HG02938 (cell line): ENCODE results near the gene ABHD17A.
"Not testable (repeated sequence)": the region's sequence is repeated elsewhere in the genome, so short reads cannot be mapped to it uniquely, and the experiment has no call there.

Experiments
- ATAC-seq: cut with Tn5 transposase; IDR thresholded peaks from one replicate; pipeline ENCODE4 v1.9.1; 2021; ENCODE audit warnings: mild to moderate bottlenecking, moderate library complexity; ENCODE audit not compliant: unreplicated experiment

The ABHD17A gene

DNA sequence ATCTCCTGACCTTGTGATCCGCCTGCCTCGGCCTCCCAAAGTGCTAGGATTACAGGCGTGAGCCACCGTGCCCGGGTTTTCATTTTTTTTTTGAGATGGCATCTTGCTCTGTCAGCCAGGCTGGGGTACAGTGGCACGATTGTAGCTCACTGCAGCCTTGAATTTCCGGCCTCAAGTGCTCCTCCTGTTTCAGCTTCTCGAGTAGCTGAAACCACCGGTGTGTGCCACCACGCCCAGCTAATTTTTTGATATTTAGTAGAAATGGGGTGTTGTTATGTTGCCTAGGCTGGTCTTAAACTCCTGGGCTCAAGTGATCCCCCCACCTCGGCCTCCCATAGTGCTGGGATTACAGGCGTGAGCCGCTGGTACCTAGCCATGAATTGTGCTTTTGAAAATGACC is 25.8 kb upstream of the ABHD17A start:
- ATAC-seq: no peak

- no peak for ATAC-seq
Measured at GRCh38 chr19:1910177-1910576, 24.9 kb upstream of the ABHD17A start.

GRCh38 chr19:1909761-1910080 is 24.4 kb upstream of the ABHD17A start:
- ATAC-seq: no peak

DNA sequence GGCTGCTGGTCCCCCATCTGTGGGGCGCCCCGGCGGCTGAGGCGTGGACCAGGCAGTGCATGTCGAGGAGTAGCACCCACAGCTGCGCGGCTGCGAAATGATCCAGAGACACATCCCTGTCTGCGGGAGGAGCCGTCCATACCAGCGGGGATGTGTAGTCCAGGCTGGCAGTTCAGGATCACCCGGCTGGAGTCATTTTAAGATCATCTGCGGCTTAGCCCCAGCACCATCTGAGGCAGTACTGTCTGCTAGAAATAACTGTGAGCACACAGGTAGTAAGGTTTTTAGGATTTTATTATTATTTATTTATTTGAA is 23.0 kb upstream of the ABHD17A start:
- no peak for ATAC-seq

DNA sequence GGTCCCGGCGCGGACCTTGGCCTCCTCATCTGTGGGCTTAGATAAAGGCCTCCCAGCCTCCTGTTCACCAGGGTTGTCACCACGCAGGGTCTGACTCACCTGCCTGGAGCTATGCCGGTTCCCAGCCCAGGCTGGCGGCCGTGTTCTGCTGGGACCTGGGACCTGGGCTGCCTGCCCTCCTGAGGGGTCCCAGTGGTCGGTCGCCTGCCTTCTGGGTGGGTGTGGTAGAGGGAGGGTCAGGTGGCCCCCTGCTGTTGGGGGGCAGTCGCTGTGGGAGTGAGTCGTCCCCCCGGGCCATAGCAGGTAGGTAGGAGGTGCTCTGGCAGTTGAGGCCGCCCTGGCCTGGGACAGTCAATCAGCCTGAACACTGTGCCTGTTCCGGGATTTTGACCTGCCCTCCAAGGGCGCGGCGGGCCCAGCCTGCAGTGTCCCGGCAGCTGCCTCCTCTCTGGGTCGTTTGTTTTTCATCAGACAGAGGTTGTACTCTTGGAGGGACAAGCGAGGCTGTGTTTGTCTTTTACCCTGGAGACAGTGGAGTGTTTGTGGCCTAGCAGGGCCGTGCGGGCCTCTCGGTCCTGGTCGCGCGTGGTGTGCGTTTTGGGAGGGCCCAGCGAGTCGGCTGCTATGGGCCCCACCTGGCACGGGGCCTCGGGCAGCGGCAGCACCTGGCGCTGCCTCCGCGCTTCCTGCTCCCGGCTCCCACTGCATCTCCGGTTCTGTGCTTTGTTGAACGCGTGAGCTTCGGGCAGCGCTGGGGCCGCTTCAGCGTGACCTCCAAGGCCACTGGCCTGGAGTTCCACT is 22.5 kb upstream of the ABHD17A start:
- ATAC-seq: no peak

DNA sequence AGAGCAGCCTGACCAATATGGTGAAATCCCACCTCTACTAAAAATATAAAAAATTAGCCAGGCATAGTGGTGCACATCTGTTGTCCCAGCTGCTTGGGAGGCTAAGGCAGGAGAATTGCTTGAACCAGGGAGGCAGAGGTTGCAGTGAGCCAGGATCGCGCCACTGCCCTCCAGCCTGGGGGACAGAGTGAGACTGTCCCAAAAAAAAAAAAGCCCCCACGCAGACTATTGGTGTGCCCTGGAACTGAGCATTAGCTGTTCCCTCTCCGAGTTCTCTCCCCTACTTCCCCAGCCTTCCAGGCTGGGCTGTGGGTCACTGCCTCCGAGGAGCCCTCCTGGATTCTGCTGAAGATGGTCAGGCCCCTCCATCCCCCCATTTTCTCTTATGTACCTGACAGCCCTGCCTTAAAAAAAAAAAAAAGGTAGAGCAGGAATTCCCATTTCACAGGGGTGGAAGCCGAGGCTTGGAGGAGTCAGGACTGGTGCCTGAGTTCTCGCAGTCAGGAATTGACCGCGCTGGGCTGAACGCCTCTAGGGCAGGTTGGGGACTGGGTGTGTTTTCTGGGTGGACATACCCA is 21.8 kb upstream of the ABHD17A start:
- no peak for ATAC-seq

- no peak for ATAC-seq
Measured at GRCh38 chr19:1905863-1906375, 20.6 kb upstream of the ABHD17A start.

- ATAC-seq: peak; percentile 75
Measured at GRCh38 chr19:1905110-1905862, 20.0 kb upstream of the ABHD17A start, which contains the start of the genes ADAT3 and SCAMP4. ADAT3 (plus strand) TSS chr19:1905399; CDS start chr19:1912048, 6,649 bp downstream. SCAMP4 (plus strand) TSS chr19:1905399; CDS start chr19:1915020, 9,621 bp downstream.

DNA sequence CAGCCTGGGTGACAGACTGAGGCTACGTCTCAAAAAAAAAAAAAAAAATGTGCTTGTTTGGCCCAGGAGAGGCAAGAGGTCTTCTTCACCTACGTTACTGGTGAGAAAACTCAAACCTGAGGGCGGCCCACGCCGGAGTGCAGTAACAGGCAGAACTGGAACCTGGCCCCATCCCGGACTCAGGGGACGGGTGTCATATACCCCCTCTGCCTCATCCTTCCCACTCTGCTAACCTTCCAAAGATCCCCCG is 19.5 kb upstream of the ABHD17A start:
- peak; percentile 12 for ATAC-seq

GRCh38 chr19:1902923-1903322 is 17.6 kb upstream of the ABHD17A start:
- no peak for ATAC-seq

DNA sequence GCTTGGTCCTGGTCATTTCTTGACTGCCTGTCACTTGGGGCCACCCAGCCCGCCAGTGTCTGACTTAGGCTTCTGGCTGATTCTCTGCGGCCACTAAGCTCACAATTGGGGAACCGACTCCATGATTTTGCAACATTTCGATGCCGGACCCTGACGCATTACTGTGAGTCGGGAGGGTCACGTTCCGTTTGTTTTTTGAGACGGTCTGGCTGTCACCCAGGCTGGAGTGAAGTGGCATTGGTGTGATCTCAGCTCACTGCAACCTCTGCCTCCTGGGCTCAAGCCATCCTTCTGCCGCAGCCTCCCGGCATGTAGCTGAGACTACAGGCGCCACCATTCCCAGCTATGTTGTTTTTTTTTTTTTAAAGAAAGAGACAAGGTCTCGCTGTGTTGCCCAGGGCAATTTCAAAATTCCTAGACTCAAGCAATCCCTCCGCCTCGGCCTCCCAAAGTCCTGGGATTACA is 16.7 kb upstream of the ABHD17A start:
- ATAC-seq: no peak

- ATAC-seq: no peak
Measured at GRCh38 chr19:1896508-1896907, 11.2 kb upstream of the ABHD17A start.

- ATAC-seq: no peak
Measured at GRCh38 chr19:1893791-1894190, 8.5 kb upstream of the ABHD17A start.

DNA sequence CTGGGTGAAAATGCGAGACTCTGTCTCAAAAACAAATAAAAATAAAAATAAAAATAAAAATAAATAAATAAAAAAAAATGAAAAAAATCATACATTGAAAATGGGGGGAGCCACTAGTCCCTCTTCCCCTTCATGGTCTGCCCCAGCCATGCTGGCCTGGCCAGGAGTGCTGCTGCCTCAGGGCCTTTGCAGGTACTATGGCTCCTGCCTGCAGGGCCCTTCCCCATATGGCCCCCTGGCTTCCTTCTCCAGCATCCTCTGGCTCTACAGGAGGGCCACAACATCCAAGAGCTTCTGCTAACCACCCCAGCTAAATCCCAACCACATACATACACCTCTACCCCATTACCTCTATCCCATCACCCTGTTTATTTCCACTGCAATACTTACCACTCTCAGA is 4.6 kb upstream of the ABHD17A start:
- no peak for ATAC-seq

DNA sequence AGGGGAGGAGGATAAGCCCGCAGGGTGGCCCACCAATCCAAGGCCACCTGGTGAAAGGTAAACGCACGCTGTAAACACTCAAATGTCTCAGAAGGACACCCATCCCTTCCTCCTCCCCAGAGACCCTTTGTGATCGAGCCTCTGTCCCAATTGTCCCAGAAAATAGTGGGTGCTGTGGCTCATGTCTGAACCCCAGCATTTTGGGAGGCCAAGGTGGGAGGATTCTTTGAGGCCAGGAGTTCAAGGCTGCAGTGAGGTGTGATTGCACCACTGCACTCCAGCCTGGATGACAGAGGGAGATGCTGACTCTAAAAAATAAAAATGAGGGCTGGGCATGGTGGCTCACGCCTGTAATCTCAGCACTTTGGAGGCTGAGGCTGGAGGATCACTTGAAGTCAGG is 3.1 kb upstream of the ABHD17A start:
- ATAC-seq: no peak

DNA sequence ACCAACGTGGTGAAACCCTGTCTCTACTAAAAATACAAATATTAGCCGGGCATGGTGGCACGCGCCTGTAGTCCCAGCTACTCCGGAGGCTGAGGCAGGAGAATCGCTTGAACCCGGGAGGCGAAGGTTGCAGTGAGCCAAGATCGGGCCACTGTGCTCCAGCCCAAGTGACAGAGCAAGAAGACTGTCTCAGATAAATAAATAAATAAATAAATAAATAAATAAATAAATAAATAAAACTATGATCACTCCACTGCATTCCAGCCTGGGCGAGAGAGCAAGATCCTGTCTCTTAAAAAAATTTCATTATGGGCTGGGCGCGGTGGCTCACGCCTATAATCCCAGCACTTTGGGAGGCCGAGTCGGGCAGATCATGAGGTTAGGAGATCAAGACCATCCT is 1.1 kb upstream of the ABHD17A start:
- not testable (repeated sequence) for ATAC-seq

GRCh38 chr19:1884719-1885334 is 469 bp downstream of the ABHD17A start:
- peak; percentile 15 for ATAC-seq

DNA sequence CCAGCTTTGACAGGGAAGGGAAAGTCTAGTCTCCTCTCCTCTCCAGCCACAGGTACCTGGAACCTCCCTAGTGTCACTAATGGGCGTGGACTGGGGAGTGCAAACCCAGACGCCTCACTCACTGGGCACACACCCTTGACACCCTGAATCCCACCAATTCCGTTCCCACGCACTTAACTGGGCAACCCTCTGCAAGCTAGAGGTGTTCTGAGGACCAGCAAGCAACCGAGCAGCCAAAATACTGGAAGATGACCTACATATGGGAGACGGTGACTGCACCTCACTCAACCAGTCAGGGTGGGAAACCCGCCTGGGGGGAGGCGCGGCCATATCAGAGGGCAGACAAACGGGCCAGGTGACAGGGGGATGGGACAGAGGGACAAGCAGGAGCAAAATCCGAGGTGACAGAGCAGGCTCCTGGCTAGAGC is 991 bp downstream of the ABHD17A start:
- no peak for ATAC-seq

DNA sequence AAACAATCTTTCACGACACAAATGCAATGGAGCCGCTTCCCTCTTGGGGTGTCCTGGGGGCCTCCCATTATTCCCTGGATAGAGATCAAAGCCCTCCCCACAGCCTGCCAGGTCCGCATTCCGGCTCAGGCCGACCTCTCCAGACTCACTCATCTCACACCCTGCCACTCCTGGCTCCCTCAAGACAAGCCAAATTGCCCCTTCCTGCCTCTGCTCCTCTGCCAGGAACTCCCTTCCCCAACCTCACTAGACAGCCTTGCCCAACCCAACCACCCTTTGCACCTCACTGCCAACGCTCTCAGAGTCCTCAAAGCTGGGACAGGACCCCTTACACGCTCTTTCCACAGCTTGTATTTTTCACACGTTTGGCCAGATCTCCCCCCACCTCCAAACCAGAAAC is 1.5 kb downstream of the ABHD17A start:
- no peak for ATAC-seq

- no peak for ATAC-seq
Measured at GRCh38 chr19:1882786-1883692, 2.3 kb downstream of the ABHD17A start.
